ENCODE measurements around the gene F10. TPM values are rescaled to one million over a fixed set of nuclear protein-coding genes. Genes with fewer than 3 reads are reported as not detected.

F10 gene
- total and polyA plus RNA-seq, 4 donors, result 3.2 to 19.9 (median 5.4) TPM

GRCh38 chr13:113150550-113151365 is 28.2 kb downstream of the F10 start:
- H3K4me3 ChIP-seq (ENCODE audit: low read depth, low read length), result no peak overlapping the region
- DNase-seq (ENCODE audit: low read depth in 4 of 6, low spot score in 6 of 6), result no peak
- peaks cover 29% of the 10 kb centered on the region for H3K4me1 ChIP-seq (ENCODE audit: control insufficient read depth, insufficient read depth, low read length)
- H3K27ac ChIP-seq (ENCODE audit: low read depth, low read length), result no peak overlapping the region
- H3K36me3 ChIP-seq (ENCODE audit: control insufficient read depth, insufficient read depth, low read length), result peaks cover 7% of the 10 kb centered on the region
- WGBS (ENCODE audit: insufficient coverage), result 84% methylated on average over 31 of the region's 31 CpGs
- no peaks in the 10 kb centered on the region for H3K9me3 ChIP-seq (ENCODE audit: control insufficient read depth, insufficient read depth, low read length)
- peaks cover 15% of the 10 kb centered on the region for H3K27me3 ChIP-seq (ENCODE audit: control insufficient read depth, insufficient read depth, low read length)

- Histone ChIP-seq H3K36me3 (ENCODE audit: control insufficient read depth, insufficient read depth, low read length) (peaks cover 7% of the 10 kb centered on the region), H3K27me3 (ENCODE audit: control insufficient read depth, insufficient read depth, low read length) (peaks cover 15% of the 10 kb centered on the region), H3K9me3 (ENCODE audit: control insufficient read depth, insufficient read depth, low read length) (no peaks in the 10 kb centered on the region), H3K4me3 (ENCODE audit: low read depth, low read length) (no peak overlapping the region), H3K27ac (ENCODE audit: low read depth, low read length) (no peak overlapping the region), H3K4me1 (ENCODE audit: control insufficient read depth, insufficient read depth, low read length) (peaks cover 29% of the 10 kb centered on the region)
- 65% methylated on average over 21 of the region's 28 CpGs for WGBS (ENCODE audit: insufficient coverage)
- DNase-seq (ENCODE audit: low read depth in 4 of 6, low spot score in 6 of 6), result peak in 2 of 6 donors; percentile 50 to 54
Observed at GRCh38 chr13:113151745-113152690, 29.4 kb downstream of the F10 start.

GRCh38 chr13:113152691-113152983 is 30.0 kb downstream of the F10 start:
- peaks cover 7% of the 10 kb centered on the region for H3K36me3 ChIP-seq (ENCODE audit: control insufficient read depth, insufficient read depth, low read length)
- DNase-seq (ENCODE audit: low read depth in 4 of 6, low spot score in 6 of 6), result no peak
- no peak overlapping the region for H3K27ac ChIP-seq (ENCODE audit: low read depth, low read length)
- WGBS (ENCODE audit: insufficient coverage), result 25% methylated on average over 2 of the region's 2 CpGs
- H3K27me3 ChIP-seq (ENCODE audit: control insufficient read depth, insufficient read depth, low read length), result peaks cover 15% of the 10 kb centered on the region
- H3K4me1 ChIP-seq (ENCODE audit: control insufficient read depth, insufficient read depth, low read length), result peaks cover 29% of the 10 kb centered on the region
- no peaks in the 10 kb centered on the region for H3K9me3 ChIP-seq (ENCODE audit: control insufficient read depth, insufficient read depth, low read length)
- H3K4me3 ChIP-seq (ENCODE audit: low read depth, low read length), result peak overlapping the region; percentile 55

GRCh38 chr13:113152984-113153809 is 30.6 kb downstream of the F10 start:
- DNase-seq (ENCODE audit: low read depth in 4 of 6, low spot score in 6 of 6), result peak in 2 of 6 donors; percentile 22 to 23
- peak overlapping the region; percentile 55 for H3K4me3 ChIP-seq (ENCODE audit: low read depth, low read length)
- no peaks in the 10 kb centered on the region for H3K9me3 ChIP-seq (ENCODE audit: control insufficient read depth, insufficient read depth, low read length)
- 5% methylated on average over 60 of the region's 60 CpGs for WGBS (ENCODE audit: insufficient coverage)
- peaks cover 29% of the 10 kb centered on the region for H3K4me1 ChIP-seq (ENCODE audit: control insufficient read depth, insufficient read depth, low read length)
- H3K27ac ChIP-seq (ENCODE audit: low read depth, low read length), result peak overlapping the region; percentile 75
- peaks cover 15% of the 10 kb centered on the region for H3K27me3 ChIP-seq (ENCODE audit: control insufficient read depth, insufficient read depth, low read length)
- H3K36me3 ChIP-seq (ENCODE audit: control insufficient read depth, insufficient read depth, low read length), result peaks cover 7% of the 10 kb centered on the region

DNA sequence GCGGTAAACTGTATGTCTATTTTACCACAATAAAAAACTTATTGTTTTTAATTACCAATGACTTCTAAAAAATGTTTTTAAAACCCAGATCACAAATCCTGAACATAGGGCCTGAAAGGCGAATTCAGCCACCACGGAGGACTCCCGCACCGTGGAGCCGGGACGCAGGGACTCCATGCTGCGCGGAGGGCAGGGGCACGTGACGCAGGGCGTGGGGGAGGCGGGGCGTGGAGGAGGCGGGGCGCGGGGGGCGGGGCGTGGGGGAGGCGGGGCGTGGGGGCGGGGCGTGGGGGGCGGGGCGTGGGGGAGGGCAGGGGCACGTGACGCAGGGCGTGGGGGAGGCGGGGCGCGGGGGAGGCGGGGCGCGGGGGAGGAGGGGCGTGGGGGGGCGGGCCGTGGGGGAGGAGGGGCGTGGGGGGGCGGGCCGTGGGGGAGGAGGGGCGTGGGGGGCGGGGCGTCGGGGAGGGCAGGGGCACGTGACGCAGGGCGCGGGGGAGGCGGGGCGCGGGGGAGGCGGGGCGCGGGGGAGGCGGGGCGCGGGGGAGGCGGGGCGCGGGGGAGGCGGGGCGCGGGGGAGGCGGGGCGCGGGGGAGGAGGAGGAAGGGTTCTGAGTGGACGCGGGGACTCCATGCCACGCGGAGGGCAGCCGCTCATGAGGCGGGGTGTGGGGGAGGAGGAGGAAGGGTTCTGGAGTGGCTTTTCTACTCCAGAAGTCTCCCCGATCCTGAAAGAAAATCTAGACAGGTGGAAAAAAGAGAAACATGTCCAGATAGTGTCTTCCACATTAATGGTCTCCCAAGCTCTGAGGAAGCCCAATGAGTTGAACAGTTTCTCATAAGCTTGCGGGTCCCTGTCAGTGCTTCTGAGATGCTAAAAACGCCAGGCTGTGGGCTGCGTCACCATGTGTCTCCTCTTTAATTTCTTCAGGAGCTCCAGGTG is 31.5 kb downstream of the F10 start:
- peak; percentile 43 to 87 (median 52) for DNase-seq (ENCODE audit: low read depth in 4 of 6, low spot score in 6 of 6)
- H3K4me3 ChIP-seq (ENCODE audit: low read depth, low read length), result peak overlapping the region; percentile 55
- H3K4me1 ChIP-seq (ENCODE audit: control insufficient read depth, insufficient read depth, low read length), result peaks cover 30% of the 10 kb centered on the region
- peaks cover 7% of the 10 kb centered on the region for H3K36me3 ChIP-seq (ENCODE audit: control insufficient read depth, insufficient read depth, low read length)
- no peaks in the 10 kb centered on the region for H3K9me3 ChIP-seq (ENCODE audit: control insufficient read depth, insufficient read depth, low read length)
- peaks cover 15% of the 10 kb centered on the region for H3K27me3 ChIP-seq (ENCODE audit: control insufficient read depth, insufficient read depth, low read length)
- H3K27ac ChIP-seq (ENCODE audit: low read depth, low read length), result peak overlapping the region; percentile 75
- 21% methylated on average over 13 of the region's 76 CpGs for WGBS (ENCODE audit: insufficient coverage)

- no peak for DNase-seq (ENCODE audit: low read depth in 4 of 6, low spot score in 6 of 6)
- H3K9me3 ChIP-seq (ENCODE audit: control insufficient read depth, insufficient read depth, low read length), result no peaks in the 10 kb centered on the region
- H3K4me1 ChIP-seq (ENCODE audit: control insufficient read depth, insufficient read depth, low read length), result peaks cover 32% of the 10 kb centered on the region
- H3K27me3 ChIP-seq (ENCODE audit: control insufficient read depth, insufficient read depth, low read length), result peaks cover 16% of the 10 kb centered on the region
- peaks cover under 1% of the 10 kb centered on the region for H3K36me3 ChIP-seq (ENCODE audit: control insufficient read depth, insufficient read depth, low read length)
- 82% methylated on average over 2 of the region's 3 CpGs for WGBS (ENCODE audit: insufficient coverage)
- no peak overlapping the region for H3K27ac ChIP-seq (ENCODE audit: low read depth, low read length)
- H3K4me3 ChIP-seq (ENCODE audit: low read depth, low read length), result no peak overlapping the region
Observed at GRCh38 chr13:113155201-113155600, 32.6 kb downstream of the F10 start.

DNA sequence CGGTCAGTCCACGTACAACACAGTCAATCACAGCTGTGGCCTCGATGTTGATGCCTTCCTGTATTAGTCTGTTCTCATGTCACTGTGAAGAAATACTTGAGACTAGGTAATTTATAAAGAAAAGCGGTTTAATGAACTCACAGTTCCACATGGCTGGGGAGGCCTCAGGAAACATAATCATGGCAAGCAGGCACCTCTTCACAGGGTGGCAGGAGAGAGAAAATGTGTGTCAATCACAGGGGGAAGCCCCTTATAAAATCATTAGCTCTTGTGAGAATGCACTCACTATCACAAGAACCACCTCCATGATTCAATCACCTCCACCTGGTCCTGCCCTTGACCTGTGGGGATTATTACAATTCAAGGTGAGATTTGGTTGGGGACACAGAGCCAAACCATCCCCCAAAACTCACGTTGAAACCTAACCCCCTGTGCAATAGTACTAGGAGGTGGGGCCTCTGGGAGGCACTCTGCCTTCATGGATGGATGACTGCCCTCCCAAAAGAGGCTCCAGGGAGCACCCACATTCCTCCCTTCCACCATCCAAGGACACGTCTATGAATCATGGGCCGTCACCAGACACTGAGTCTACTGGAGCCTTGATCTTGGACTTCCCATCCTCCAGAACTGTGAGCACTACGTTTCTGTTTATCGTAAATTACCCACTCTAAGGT is 33.5 kb downstream of the F10 start:
- Histone ChIP-seq H3K9me3 (ENCODE audit: control insufficient read depth, insufficient read depth, low read length) (no peaks in the 10 kb centered on the region), H3K4me3 (ENCODE audit: low read depth, low read length) (no peak overlapping the region), H3K27me3 (ENCODE audit: control insufficient read depth, insufficient read depth, low read length) (peaks cover 19% of the 10 kb centered on the region), H3K36me3 (ENCODE audit: control insufficient read depth, insufficient read depth, low read length) (no peaks in the 10 kb centered on the region), H3K27ac (ENCODE audit: low read depth, low read length) (no peak overlapping the region), H3K4me1 (ENCODE audit: control insufficient read depth, insufficient read depth, low read length) (peaks cover 35% of the 10 kb centered on the region)
- no peak for DNase-seq (ENCODE audit: low read depth in 4 of 6, low spot score in 6 of 6)
- WGBS (ENCODE audit: insufficient coverage), result 100% methylated on average over 3 of the region's 9 CpGs

GRCh38 chr13:113157206-113157928 is 34.8 kb downstream of the F10 start:
- Histone ChIP-seq H3K9me3 (ENCODE audit: control insufficient read depth, insufficient read depth, low read length) (no peaks in the 10 kb centered on the region), H3K27me3 (ENCODE audit: control insufficient read depth, insufficient read depth, low read length) (peaks cover 17% of the 10 kb centered on the region), H3K4me3 (ENCODE audit: low read depth, low read length) (no peak overlapping the region), H3K27ac (ENCODE audit: low read depth, low read length) (no peak overlapping the region), H3K4me1 (ENCODE audit: control insufficient read depth, insufficient read depth, low read length) (peaks cover 26% of the 10 kb centered on the region), H3K36me3 (ENCODE audit: control insufficient read depth, insufficient read depth, low read length) (no peaks in the 10 kb centered on the region)
- DNase-seq (ENCODE audit: low read depth in 4 of 6, low spot score in 6 of 6), result no peak
- 76% methylated on average over 9 of the region's 12 CpGs for WGBS (ENCODE audit: insufficient coverage)

Data from spinal cord (tissue), 10 donors.